Measurements from ENCODE around the gene TSC2.

TSC2 gene

DNA sequence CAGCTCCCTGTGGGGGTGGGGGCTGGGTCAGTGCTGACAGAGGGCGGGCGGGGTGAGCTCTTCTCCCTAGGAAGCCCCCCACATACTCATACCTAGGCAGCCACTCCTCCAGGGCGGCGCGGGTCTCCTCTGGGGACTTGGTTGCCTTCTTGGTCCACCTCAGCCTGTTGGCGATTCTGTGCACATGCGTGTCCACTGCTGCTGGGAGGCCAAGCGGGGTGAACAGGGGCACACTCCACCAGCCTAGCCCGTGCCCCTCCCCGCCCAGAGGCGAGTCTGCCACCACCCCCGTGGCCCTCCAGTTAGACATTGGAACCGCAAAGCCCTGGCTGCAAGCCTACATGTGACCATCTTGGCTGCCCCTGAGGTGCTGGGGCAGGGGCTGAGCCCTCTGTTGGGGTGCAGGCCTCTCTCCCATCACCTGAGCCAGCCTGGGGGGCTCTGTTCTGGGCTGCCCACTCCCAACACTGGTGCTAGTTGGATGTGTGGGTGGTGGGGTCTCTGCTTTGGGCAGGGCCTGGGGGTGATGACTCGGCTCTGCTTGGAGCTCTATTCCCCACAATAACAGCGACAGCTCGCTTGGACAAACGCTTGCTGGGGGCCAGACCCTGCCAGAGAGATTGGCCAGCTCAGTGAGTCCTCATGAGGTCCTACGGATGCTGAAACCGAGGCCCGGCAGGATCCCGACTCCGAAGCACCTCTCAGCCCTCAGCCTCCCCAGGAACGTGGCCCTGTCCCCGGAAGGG, 7.6 kb upstream of the TSC2 start:
- DNase-seq (ENCODE audit: low spot score): no peak
- in situ Hi-C loops (cut with MboI; ENCODE audit: low pct_unique_long_range_greater_than_20kb, low sequenced_read_pairs, unreplicated experiment): no loop called here
- TF ChIP-seq, protein P1, sequence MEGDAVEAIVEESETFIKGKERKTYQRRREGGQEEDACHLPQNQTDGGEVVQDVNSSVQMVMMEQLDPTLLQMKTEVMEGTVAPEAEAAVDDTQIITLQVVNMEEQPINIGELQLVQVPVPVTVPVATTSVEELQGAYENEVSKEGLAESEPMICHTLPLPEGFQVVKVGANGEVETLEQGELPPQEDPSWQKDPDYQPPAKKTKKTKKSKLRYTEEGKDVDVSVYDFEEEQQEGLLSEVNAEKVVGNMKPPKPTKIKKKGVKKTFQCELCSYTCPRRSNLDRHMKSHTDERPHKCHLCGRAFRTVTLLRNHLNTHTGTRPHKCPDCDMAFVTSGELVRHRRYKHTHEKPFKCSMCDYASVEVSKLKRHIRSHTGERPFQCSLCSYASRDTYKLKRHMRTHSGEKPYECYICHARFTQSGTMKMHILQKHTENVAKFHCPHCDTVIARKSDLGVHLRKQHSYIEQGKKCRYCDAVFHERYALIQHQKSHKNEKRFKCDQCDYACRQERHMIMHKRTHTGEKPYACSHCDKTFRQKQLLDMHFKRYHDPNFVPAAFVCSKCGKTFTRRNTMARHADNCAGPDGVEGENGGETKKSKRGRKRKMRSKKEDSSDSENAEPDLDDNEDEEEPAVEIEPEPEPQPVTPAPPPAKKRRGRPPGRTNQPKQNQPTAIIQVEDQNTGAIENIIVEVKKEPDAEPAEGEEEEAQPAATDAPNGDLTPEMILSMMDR (IDR thresholded peaks at IDR 0.05; ENCODE audit: extremely low read depth, insufficient read depth, missing control alignments): no peak

GRCh38 chr16:2040787-2041522, 6.8 kb upstream of the TSC2 start:
- in situ Hi-C loops (cut with MboI; ENCODE audit: low pct_unique_long_range_greater_than_20kb, low sequenced_read_pairs, unreplicated experiment): no loop called here
- no peak for DNase-seq (ENCODE audit: low spot score)
- TF ChIP-seq, protein P1 (IDR thresholded peaks at IDR 0.05; ENCODE audit: extremely low read depth, insufficient read depth, missing control alignments): no peak

GRCh38 chr16:2042171-2042985, 5.4 kb upstream of the TSC2 start:
- in situ Hi-C loops (cut with MboI; ENCODE audit: low pct_unique_long_range_greater_than_20kb, low sequenced_read_pairs, unreplicated experiment): no loop called here
- TF ChIP-seq, protein P1 (IDR thresholded peaks at IDR 0.05; ENCODE audit: extremely low read depth, insufficient read depth, missing control alignments): no peak
- DNase-seq (ENCODE audit: low spot score): no peak

- DNase-seq (ENCODE audit: low spot score): no peak
- in situ Hi-C loops (cut with MboI; ENCODE audit: low pct_unique_long_range_greater_than_20kb, low sequenced_read_pairs, unreplicated experiment): no loop called here
- TF ChIP-seq, protein P1 (IDR thresholded peaks at IDR 0.05; ENCODE audit: extremely low read depth, insufficient read depth, missing control alignments): no peak
These were observed 4.7 kb upstream of the TSC2 start for GRCh38 chr16:2042986-2043666.

DNA sequence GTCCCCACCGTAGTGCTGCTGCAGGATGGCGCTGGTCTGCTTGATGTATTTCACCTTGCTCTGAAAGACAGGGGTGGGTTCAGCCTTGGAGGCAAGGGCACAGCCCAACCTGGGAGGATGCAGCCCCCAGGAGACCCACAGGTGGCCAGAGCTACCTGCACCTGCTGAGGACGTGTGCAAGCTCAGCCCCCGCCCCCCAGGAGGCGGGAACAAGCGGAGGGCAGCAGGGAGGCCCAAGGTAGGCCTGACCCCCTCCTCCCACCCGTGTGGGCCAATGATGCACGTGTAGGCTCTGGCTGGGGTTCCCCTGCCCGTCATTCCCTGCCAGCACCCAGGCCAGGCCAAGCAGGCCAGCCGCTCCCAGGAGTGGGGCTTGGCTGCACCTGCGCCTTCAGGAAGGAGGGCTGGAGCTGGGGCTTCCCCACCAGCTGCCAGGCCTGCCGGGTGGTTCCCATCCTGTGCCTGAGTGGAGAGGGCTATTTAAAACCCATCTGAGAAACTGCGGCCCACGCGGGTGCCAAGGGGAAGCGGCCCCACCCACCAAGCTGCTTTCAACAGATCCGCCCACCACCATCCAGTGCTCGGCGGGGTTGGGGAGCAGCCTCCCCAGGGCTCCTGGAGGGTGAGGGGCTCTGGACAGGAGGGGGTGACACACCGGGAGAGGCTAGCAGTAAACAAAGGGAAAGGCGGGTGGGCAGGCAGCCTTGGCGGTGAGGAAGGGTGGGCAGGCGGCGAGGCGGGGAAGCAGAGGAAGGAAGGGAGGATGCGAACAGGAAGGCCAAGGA, 3.9 kb upstream of the TSC2 start:
- TF ChIP-seq, protein P1 (IDR thresholded peaks at IDR 0.05; ENCODE audit: extremely low read depth, insufficient read depth, missing control alignments): no peak
- in situ Hi-C loops (cut with MboI; ENCODE audit: low pct_unique_long_range_greater_than_20kb, low sequenced_read_pairs, unreplicated experiment): no loop called here
- no peak for DNase-seq (ENCODE audit: low spot score)

Data from GM13977 (cell line).